Measurements from ENCODE around the gene MCEE. TPM values are rescaled to one million over a fixed set of nuclear protein-coding genes. Genes with fewer than 3 reads are reported as not detected.

The MCEE gene
- total RNA-seq, 1 experiment from 2014 or later, result 28.6 TPM

Other genes with a start within 250 kb of the MCEE start
- 3.2 and 3.4 TPM in 2 replicates for gene VAX2, start 229.7 kb downstream of the MCEE start, total RNA-seq (2014; rRNA removed; shearing (Covaris generic))
- 0.68 and 2.8 TPM in 2 replicates for gene ATP6V1B1, start 194.3 kb downstream of the MCEE start, total RNA-seq (2014; rRNA removed; shearing (Covaris generic))
- 0.20 TPM in 1 of 2 replicates, not detected in the other for gene ANKRD53, start 151.6 kb downstream of the MCEE start, total RNA-seq (2014; rRNA removed; shearing (Covaris generic))
- gene TEX261, start 135.4 kb downstream of the MCEE start, total RNA-seq (2014; rRNA removed; shearing (Covaris generic)), result 59.6 and 61.3 TPM in 2 replicates
- 97.0 and 121 TPM in 2 replicates for gene NAGK, start 61.6 kb downstream of the MCEE start, total RNA-seq (2014; rRNA removed; shearing (Covaris generic))
- gene MPHOSPH10, start 405 bp upstream of the MCEE start, total RNA-seq (2014; rRNA removed; shearing (Covaris generic)), result 21.7 and 23.4 TPM in 2 replicates
- gene PAIP2B, start 96.9 kb upstream of the MCEE start, total RNA-seq (2014; rRNA removed; shearing (Covaris generic)), result 0.48 and 0.49 TPM in 2 replicates
- gene ZNF638, start 201.6 kb upstream of the MCEE start, total RNA-seq (2014; rRNA removed; shearing (Covaris generic)), result 71.0 and 87.6 TPM in 2 replicates

Measured in RPMI7951 (cell line).